SU-DHL-6 (cell line): ENCODE measurements around the gene ZNRF1.

Source experiments
- H2AFZ ChIP-seq: fragments of 200-600 bp; sonication (generic); 2 replicates; pipeline ENCODE4 v1.6.1; 2014; ENCODE audit warnings: low read depth, mild to moderate bottlenecking, moderate library complexity, mixed read lengths, antibody characterized with exemption, low read length; ENCODE audit not compliant: severe bottlenecking
- H3F3A ChIP-seq: fragments of 200-600 bp; shearing (Covaris generic); 2 replicates; pipeline ENCODE4 v1.6.0; 2016; ENCODE audit warnings: antibody characterized with exemption, mild to moderate bottlenecking; ENCODE audit not compliant: insufficient read depth
- H3K27ac ChIP-seq: fragments of 200-600 bp; sonication (generic); 2 replicates; pipeline ENCODE4 v1.5.1; 2016; ENCODE audit warnings: low read depth, mild to moderate bottlenecking, low read length, moderate library complexity, mixed read lengths
- H3K27me3 ChIP-seq: fragments of 200-600 bp; sonication (generic), shearing (Covaris generic); 2 replicates; pipeline ENCODE4 v1.6.0; 2014; ENCODE audit warnings: mild to moderate bottlenecking, low read length
- H3K36me3 ChIP-seq: fragments of 200-600 bp; sonication (generic); 2 replicates; pipeline ENCODE4 v1.6.1; 2014; ENCODE audit warnings: mild to moderate bottlenecking, low read length, mixed read lengths
- H3K4me2 ChIP-seq: fragments of 300-600, 200-600 bp; shearing (Covaris generic), sonication (generic); 2 replicates; pipeline ENCODE4 v1.6.0; 2014; ENCODE audit warnings: low read length, low read depth, mild to moderate bottlenecking; ENCODE audit not compliant: poor library complexity, severe bottlenecking
- H3K4me3 ChIP-seq: fragments of 200-600 bp; sonication (generic); 2 replicates; pipeline ENCODE4 v1.5.1; 2014; ENCODE audit warnings: antibody characterized with exemption, low read length, mild to moderate bottlenecking, mixed read lengths; ENCODE audit not compliant: insufficient read depth, poor library complexity, severe bottlenecking
- H3K79me2 ChIP-seq: fragments of 200-600 bp; sonication (generic); 2 replicates; pipeline ENCODE4 v1.6.1; 2014; ENCODE audit warnings: mild to moderate bottlenecking, low read length, moderate library complexity; ENCODE audit not compliant: insufficient read depth
- H3K9ac ChIP-seq: fragments of 200-600 bp; sonication (generic); 2 replicates; pipeline ENCODE4 v1.7.0; 2014; ENCODE audit warnings: mild to moderate bottlenecking, low read length
- H3K9me2 ChIP-seq: fragments of 200-600 bp; sonication (generic); replicated peaks from 2 replicates; pipeline ENCODE4 v1.6.1; 2014; ENCODE audit warnings: low read length; ENCODE audit not compliant: insufficient read depth
- H3K9me3 ChIP-seq: fragments of 200-600 bp; sonication (generic); 2 replicates; pipeline ENCODE4 v1.6.1; 2014; ENCODE audit warnings: low read length, mixed read lengths; ENCODE audit not compliant: insufficient read depth
- H4K20me1 ChIP-seq: fragments of 200-600 bp; sonication (generic); 2 replicates; pipeline ENCODE4 v1.6.1; 2014; ENCODE audit warnings: low read depth, mild to moderate bottlenecking, antibody characterized with exemption, low read length, moderate library complexity, mixed read lengths
- CTCF ChIP-seq: fragments of 200-600 bp; sonication (generic); IDR thresholded peaks from one replicate; pipeline ENCODE4 v1.5.1; 2017; ENCODE audit warnings: antibody characterized with exemption, mild to moderate bottlenecking, low read length, moderate library complexity; ENCODE audit not compliant: insufficient read depth, poor library complexity, severe bottlenecking
- EZH2phosphoT487 ChIP-seq: fragments of 200-600 bp; sonication (generic), shearing (Covaris generic); conservative IDR thresholded peaks from 2 replicates; pipeline ENCODE4 v1.6.1; 2018; ENCODE audit warnings: mild to moderate bottlenecking, antibody characterized with exemption, low read length, moderate library complexity, mixed read lengths

ZNRF1 gene

GRCh38 chr16:75059411-75059810 is 60.6 kb downstream of the ZNRF1 start:
- H3K27ac ChIP-seq = no peak overlapping the region
- H3K79me2 ChIP-seq = no peaks in the 10 kb centered on the region
- TF ChIP-seq CTCF (no peak), EZH2phosphoT487 (no peak)

GRCh38 chr16:75060723-75061122 is 61.9 kb downstream of the ZNRF1 start:
- no peaks in the 10 kb centered on the region for H3K79me2 ChIP-seq
- no peak overlapping the region for H3K27ac ChIP-seq
- H3F3A ChIP-seq = no peaks in the 10 kb centered on the region
- TF ChIP-seq CTCF (no peak), EZH2phosphoT487 (no peak)
- H3K27me3 ChIP-seq = no peaks in the 10 kb centered on the region
- H3K4me2 ChIP-seq = no peak overlapping the region
- no peaks in the 10 kb centered on the region for H3K9me3 ChIP-seq
- no peaks in the 10 kb centered on the region for H3K9me2 ChIP-seq
- no peaks in the 10 kb centered on the region for H3K36me3 ChIP-seq
- H4K20me1 ChIP-seq = no peaks in the 10 kb centered on the region
- H3K4me3 ChIP-seq = no peak overlapping the region
- H3K9ac ChIP-seq = no peak overlapping the region
- H2AFZ ChIP-seq = no peak overlapping the region

More at GRCh38 chr16:75059411-75059810, 60.6 kb downstream of the ZNRF1 start:
- Histone ChIP-seq H3K9ac (no peak overlapping the region), H3K9me3 (no peaks in the 10 kb centered on the region), H3F3A (no peaks in the 10 kb centered on the region), H2AFZ (no peak overlapping the region), H3K27me3 (no peaks in the 10 kb centered on the region), H3K4me3 (no peak overlapping the region), H3K9me2 (no peaks in the 10 kb centered on the region), H3K4me2 (no peak overlapping the region), H4K20me1 (no peaks in the 10 kb centered on the region), H3K36me3 (no peaks in the 10 kb centered on the region)

- Histone ChIP-seq H3K9ac (no peak overlapping the region), H2AFZ (no peak overlapping the region), H3K9me2 (no peaks in the 10 kb centered on the region), H3K27ac (no peak overlapping the region), H3K9me3 (no peaks in the 10 kb centered on the region), H3K27me3 (no peaks in the 10 kb centered on the region), H3K79me2 (no peaks in the 10 kb centered on the region), H3K36me3 (no peaks in the 10 kb centered on the region), H3F3A (no peaks in the 10 kb centered on the region), H4K20me1 (no peaks in the 10 kb centered on the region), H3K4me3 (no peak overlapping the region), H3K4me2 (no peak overlapping the region)
- no peak for TF ChIP-seq EZH2phosphoT487
- no peak for TF ChIP-seq CTCF
Observed at GRCh38 chr16:75061669-75062068, 62.8 kb downstream of the ZNRF1 start.
